GM21529 (cell line): ENCODE results near the gene SH2D3A.
A peak's percentile ranks its signal among the peaks of the same experiment; 100 is the strongest.

Experiments used
- ATAC-seq: cut with Tn5 transposase; IDR thresholded peaks from one replicate; pipeline ENCODE4 v1.9.1; 2021; ENCODE audit not compliant: unreplicated experiment

The SH2D3A gene

DNA sequence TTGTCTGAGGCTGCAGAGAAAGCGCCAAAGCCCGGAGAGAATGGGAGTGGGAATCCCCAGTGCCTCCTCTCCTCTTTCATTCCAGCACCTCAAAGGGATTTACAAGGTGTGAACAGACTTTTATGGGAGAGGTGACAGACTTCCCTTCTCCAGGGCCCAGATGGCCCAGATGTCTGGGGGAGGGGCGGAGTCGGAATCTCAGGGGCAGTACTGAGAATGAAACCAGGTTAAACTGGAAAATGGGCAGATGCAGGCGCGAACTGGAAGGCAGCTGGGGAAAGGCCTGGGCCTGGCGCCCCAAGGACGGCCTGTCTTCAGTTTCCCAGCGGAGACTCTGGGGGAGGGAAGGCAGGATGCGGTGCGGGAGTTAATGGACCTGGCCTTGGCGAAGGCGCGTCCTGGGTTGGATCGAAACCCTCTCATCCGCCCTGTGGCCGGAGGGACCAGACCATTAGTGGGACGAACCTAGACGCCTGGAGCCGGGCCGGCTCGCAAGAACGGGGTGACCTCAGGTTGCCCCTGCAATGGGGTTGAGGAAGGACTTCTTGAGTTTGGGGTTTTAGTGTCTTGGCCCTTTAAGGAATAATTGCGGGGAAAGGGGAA lies 28.3 kb downstream of the SH2D3A start:
- ATAC-seq = no peak

DNA sequence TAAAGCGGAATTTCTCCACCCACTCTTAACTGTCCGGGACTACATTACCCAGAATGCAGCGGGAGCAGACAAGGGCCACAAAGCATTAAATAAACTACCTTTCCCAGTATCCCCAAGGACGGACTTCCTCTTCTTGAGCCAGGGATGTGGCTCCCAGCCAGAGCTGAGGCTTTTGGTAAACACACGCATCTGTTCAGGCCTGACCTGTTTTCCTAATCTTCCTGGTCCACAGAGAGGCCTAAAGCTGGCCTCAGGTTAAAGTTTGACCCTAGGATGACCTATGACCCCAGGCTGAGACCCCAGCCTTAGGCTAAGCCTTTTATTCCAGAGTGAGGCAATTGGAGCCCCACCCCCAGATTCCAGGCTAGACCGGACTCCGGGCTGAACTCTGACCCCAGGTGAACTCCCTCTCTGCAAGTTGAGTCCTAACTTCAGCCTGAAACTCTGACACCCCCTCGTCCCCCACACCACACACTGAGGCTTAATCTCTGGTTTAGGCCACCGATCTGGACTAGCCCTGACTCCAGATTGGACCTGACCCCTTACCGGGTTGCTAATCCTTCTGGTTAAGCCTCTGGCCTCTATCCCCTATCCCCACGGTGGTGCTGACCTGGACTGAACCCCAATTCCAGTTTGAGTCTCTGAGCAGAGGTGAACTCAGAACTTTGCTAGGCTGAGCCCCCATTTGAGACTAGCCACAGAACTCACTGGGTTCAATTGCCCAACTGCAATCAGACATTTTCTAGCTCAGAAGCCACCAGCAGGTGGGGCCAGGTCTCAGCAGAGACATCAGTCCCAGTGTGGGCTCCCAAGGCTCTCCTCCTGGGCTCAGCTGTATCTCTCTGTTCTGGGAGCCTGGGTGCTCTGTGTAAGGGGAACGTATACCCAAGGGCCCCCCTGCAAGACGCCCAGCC lies 29.1 kb downstream of the SH2D3A start:
- peak; percentile 1 for ATAC-seq

DNA sequence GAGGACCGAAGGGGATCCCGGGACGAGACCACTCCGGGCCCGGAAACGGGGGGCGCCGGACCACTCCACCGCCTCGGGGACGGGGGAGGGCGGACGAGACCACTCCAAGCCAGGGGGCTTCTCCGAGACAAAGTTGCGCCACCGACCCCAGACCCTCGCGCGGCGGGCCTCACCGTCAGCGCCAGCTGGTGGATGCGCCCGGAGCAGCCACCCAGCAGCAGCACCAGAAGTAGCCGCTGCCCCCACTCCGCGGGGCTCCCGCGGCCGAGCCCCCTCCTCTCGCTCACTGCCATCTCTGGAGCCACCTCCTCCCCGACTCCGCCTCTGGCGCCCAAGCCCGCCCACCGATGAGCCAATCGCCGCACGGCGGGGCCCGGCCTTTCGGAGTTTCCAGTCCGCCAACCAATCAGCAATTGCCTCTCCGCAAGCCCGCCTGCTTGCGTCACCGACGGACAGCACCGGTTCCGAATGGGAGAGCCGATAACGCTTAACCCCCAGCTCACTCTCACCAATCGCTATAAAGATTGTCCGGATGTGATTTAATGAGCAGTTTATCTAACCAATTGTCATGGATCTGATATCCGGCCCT lies 29.9 kb downstream of the SH2D3A start, which contains the start of gene GPR108:
Gene GPR108, minus strand, starts transcription at position 297 of the 589 bp plus-strand sequence. Its CDS starts 4 bp downstream, at position 293.
- ATAC-seq = peak; percentile 57

DNA sequence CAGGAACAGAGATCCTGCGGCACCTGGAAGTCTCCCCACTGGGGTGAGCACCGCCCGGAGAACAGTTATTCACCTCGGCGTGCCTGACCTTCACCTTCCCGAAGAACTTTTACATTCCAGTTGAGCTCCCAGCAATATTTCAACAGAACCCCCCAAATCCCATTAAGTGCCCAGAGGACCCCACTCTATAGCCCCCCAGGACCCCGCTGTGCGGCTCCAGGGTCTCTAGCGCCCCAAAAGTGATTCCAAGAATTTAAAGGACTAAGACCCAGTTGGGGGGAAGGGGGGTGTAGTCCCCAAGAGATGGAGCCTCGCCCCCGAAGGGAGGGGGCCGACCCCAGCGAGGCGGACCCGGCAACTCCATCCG lies 30.3 kb downstream of the SH2D3A start:
- no peak for ATAC-seq

DNA sequence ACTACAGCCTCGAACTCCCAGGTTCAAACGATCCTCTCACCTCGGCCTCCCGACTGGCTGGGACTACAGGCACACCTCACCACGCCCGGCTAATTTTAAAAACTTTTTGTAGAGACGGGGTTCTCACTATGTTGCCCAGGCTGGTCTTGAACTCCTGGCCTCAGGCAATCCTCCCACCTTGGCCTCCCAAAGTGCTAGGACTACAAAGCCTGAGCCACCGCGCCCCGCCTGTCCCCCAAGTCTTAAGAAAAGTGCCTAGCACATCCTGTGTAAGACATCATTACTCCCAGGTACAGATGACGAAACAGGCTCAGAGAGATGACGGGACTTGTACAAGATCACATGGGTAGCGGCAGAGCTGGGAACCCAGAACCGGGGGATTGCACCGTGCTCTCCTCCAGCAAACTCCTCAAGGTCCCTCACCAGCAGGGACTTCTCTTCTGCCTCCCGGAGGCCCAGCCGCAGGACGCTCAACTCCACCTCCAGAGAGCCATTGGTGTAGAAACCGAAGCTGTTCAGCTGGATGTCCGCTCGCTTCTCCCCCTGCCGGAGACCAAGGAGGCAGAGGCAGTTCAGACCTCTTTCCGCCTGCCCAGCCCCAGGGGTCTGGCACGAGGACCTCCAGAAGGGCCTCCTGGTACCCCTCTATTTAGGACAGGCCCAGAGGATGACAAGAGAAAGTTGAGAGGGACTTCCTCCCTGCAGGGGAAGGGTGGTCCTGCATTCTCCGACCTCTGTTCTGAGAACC lies 30.9 kb downstream of the SH2D3A start:
- ATAC-seq = no peak

DNA sequence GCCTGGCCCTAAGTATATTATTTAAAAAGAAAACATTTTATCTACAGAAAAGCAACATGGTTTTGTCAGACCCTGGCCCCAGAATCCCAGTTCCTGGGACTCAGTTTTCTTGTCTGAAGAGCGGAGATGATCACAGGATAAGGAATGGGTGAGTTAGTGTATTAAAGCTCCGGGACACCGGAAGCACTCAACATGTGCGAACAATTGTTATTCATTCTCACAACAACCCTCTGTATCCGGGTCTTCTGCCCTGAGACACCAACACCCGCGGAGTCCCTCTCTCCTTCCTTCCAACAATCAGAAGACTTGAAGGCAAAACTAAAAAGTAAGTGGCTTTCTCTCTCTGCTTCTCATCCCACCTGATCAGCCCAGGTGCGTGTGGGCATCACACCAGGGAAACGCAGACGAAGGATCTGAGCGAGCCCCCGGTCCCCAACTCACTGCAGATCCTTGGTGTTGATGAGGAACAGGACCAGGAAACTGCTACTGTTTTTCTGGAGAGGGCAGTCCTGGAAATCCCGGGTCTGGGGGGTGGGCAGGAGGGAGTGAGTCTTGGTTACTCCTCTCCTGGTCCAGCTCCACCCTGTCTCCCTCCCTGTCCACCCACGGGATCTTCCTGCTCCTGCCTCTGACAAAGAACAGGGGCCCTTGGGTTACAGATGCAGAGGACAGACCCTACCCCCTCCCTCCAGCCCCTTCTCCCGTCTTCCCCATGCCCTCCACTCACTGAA lies 31.9 kb downstream of the SH2D3A start:
- no peak for ATAC-seq

DNA sequence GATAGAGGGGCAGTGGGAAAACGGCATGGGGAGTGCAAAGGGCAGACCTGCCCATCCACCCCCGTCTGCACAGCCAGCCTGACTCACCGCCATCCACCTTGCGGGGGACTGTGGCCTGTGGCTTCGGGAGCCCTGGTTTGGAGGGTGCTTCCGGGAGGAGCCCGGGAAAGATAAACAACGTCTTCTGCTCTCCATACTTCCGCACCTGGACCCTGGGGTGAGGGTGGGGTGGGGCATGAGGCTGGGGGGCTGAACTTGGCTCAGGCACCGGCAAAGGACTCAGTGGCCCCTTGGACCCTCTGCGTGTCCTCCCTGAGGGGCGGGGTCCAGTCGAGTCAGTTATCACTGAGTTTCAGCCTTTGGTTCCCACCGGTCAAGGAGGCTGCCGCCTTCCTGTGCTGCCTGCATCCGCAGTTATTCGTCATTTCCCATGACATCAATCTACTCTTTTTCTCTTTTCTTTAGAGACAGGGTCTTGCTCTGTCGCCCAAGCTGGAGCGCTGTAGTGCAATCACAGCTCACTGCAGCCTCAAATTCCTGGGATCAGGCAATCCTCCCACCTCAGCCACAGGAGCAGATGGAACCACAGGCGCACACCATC lies 33.0 kb downstream of the SH2D3A start:
- ATAC-seq = no peak

DNA sequence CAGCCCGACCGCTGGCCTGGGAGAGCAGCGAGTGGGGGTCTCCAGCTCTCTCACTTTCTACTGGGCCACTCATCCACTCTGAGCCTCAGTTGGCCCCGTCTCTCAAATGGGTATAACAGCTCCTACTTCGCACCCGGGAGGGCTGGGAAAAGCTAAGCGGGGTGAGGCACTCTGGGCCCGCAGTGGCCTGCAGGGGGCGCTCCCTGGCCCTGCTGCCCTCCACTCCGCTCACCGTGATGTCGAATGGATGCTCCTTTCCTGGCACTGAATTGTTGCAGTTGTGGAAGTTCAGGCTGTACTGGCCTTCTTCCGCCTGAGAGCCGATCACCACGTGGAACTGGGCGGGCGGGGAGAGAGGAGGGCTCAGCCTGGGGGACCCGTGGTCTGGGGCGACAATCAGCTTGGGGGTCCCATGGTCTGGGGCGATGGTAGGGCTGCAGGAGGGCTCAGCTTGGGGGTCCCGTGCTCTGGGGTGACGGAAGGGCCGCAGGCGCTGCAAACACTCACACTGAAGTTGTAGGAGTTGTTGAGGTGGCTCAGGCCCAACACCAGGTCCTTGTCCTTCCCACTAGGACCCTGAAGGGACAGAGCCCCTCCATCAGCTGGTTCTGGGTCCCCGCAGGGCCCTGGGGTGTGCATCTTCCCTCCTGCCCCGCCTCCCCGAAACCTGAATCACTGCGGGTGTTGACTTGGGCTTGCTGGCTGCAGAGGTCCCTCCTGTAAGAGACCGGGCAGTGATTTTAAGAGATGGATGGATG lies 33.7 kb downstream of the SH2D3A start:
- ATAC-seq = no peak

DNA sequence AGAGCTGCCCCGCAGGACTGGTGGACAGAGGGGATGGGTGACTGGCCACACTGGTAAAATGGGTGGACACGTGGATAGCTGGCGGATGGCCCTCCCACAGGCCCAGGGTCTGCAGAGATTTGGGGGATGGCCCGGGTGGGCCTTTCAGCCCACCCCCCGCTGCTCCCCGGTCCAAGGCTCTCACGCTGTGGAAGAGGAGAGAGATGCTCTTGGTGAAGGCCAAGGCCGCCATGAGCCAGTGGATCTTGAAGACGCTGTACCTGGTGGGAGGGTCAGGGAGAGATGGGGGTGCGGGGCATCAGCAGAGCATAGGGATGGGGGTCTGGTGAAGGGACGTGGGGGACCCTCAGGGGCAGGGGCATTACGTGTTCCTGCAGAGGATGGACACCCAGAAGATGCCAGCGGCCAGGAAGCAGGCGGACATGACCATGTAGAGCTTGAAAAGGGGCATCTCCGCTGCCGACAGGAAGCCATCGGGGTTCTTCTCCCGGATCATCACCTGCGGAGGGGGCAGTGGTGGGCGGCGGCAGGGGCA lies 34.4 kb downstream of the SH2D3A start:
- ATAC-seq = no peak

DNA sequence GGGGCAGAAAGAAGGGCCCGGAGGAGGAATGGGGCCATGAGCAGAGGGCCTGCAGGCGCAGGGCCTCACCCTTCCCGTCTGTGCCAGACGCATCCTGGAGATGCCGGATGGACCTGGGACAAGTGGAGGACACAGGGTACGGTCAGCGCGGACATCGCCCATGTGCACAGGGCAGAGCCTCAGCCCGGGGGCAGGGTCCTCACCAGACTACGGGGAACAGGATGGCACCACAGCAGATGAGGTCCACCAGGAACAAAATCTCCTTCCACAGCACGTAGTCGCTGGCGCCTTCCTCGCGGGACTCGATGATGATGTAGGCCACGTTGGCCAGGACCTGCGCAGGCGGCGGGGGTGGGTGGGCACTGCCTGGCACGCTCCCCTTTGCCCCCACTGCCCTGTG lies 35.4 kb downstream of the SH2D3A start:
- no peak for ATAC-seq

DNA sequence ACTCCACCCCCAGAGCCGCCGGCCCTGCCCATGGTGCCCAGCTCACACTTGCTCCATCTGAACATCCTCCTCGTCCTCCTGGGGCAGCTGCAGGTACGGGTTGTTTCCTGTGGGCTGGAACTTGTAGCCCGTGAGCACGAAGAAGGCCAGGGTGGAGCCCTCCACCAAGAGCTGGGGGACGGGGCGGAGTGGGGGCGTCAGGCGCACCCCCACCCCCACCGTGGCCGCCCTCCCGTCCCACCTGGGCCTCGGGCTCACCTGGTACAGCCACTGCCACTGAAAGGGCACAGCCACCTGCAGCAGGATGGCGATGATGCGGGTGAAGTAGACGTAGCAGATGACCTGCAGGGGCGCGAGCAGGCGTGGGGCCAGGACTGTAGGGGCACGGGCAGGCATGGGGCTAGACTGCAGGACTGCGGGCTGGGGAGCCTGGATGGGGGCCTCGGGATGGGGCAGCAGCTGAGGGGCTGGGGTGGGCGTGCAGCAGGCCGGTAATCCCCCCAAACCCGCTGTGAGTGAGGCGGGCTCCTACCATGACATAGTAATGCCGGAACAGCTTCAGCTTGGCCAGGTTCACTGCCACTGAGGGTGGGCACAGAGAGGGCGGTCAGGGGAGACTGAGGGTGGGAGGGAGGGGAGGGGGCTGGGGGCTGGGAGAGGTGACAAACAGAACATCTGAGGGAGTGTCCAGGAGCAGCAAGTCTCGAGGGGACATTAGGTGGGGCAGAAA lies 36.1 kb downstream of the SH2D3A start:
- ATAC-seq = no peak

DNA sequence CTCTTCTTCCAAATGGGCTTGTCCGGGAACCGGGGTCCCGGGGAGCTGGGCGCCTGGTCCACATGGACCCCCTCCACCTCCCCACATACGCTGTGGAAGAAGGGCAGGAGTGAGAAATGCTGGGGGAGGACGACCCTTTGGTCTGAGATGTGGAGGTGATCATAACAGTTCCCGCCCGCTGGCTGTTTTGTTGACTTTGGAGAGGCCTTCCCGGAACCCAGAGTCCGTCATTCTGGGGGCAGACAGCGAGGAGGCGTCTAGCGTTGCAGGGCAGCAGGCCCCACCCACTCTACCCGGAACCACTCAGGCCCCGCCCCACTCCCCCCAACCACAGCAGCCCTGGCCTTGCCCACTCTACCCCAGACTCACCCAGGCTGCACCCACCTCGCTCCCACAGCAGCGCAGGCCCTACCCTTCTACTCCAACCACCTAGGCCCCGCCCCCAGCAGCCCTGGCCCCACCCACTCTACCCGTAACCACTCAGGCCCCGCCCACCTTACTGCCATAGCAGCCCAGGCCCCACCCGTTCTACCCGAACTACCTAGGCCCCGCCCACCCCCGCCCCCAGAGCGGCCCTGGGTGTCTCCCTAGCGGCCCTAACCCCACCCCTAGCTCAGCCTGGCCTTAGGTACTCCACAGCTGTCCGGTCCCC lies 37.0 kb downstream of the SH2D3A start:
- ATAC-seq = no peak

DNA sequence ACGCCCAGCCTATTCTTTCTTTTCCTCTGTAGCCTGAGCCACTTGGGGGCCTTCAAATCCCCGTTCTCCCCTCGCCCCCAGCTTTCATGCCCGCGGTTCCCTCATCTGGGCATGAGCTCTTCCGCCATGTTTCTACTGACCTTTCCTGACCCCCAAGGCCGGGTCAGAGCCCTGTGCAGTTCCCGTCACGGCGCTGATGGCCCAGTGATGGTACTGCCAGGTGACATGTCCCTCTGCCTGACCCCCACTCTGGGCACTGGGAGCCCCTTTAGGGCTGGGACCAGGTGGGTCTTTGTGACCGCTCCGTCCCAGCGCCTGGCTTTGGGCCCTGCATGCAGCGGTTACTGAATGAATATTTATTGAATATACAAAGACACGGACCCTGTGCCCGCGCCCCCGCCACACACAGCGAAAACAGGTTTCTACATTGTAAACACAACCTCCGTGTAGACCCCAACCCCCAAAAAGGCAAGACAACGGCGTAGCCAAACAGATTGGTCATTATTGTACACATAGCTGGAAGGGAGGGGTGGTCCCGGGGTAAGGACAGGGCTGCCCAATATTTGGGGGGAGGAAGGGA lies 37.6 kb downstream of the SH2D3A start:
- no peak for ATAC-seq

DNA sequence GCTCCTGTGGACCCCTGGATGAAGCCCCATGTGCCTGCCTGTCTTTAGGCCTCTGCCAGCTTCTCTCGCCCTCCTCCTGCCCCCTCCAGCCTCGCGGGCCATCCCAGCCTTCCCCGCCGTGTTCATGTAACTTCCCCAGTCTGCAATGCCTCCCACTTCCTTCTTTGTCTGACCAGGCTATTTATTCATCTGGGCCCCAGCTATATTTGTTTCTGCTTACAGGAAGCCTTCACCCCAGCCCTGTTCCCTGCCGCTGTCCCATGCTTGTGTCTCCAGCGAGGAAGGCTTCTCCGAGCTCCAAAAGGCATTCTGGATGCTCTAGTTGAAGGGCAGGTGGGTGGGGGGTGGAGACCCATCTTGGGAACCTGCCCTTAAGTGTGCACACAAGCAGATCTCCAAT lies 38.9 kb downstream of the SH2D3A start:
- no peak for ATAC-seq

DNA sequence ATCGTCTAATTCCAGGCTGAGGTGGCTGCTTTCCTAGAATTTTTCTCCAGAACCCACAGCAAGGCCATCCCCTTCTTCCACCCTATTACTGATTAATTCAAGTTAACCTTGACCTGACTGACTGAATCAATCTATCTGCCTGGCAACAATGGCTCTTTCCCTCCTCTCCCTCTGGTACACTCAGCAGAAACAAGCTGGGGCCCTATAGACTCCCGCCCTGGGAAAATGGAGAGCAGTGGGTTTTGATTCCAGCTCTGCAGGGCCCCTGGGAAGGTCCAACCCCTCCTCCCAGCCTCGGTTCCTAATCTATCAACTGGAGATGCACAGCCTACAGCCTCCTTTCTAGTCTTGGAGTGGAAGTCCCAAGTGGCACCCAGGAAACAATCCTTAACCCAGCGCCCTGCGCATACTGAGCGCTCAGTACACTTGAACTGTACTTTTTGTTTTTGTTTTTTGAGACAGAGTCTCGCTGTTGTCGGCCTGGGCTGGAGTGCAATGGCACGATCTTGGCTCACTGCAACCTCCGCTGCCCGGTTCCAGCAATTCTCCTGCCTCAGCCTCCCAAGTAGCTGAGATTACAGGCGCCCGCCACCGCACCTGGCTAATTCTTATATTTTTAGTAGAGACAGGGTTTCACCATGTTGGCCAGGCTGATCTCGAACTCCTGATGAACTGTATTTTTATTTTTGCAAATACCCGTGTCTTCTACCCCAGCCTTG lies 41.6 kb downstream of the SH2D3A start:
- no peak for ATAC-seq

DNA sequence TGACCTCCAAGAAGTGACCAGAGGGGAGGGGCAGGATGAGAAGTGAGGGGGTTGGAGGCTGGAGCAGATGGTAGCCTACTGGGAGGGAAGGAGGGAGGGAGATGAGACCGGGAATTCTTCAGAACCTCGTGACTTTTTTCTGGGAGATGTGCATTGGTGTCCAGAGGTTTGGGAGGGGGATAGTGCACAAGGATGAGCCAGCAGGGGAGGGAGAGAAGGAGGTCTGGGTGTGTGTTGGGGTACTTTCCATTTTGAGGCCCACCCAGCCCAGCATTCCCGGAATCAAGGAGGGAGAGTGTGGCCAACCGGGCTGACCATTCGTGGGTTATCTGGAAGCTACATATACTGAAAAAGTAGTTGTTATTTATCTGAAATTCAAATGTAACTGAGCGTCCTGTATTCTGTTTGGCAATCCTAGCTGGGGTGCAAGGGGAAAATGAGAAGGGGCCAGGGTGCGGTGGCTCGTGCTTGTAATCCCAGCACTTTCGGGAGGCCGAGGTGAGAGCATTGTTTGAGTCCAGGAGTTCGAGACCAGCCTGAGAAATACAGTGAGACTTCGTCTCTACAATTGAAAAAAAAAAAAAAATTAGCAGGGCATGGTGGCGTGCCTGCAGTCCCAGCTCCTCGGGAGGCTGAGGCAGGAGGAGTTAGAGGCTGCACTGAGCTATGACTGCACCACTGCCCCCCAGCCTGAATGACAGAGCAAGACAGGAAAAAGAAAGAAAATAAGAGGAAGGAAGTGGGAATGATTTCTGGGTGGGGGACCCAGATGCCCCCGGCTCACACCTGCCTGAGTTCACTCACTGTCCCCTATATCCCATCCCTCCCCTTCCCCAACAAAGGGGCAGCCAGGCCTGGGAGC lies 42.4 kb downstream of the SH2D3A start:
- ATAC-seq = no peak
